Adipose tissue (tissue), 3 donors: ENCODE measurements around the gene RFESD. TPM values are rescaled to one million over a fixed set of nuclear protein-coding genes. Genes with fewer than 3 reads are reported as not detected.
"Not testable (repeated sequence)": the region's sequence is repeated elsewhere in the genome, so short reads cannot be mapped to it uniquely, and the experiment has no call there.

Experiments
- H3K27ac ChIP-seq: one replicate; pipeline ENCODE4 v1.5.1; 2013; ENCODE audit warnings: low read depth, low read length
- WGBS, 3 donors: extraction: QIAGEN DNeasy Blood & Tissue Kit; methylation state at CpG; one replicate each; pipeline ENCODE4 v1.1.7; 2013; 5-methylcytosine and 5-hydroxymethylcytosine counted together
- polyA plus RNA-seq, 3 donors: library from polyadenylated mRNA; stranded (reverse); fragments of 200-250 nt; gene quantifications; one replicate each; pipeline ENCODE4 v1.2.3, GENCODE V29; 2013
- donor health status: healthy with polysubstance abuse.
- donor health status: Bipolar disorder and iron deficiency.
- donor health status: healthy.

RFESD gene
- polyA plus RNA-seq, 3 donors, result 1.0 to 4.4 (median 2.1) TPM

GRCh38 chr5:95624368-95624767 is 22.2 kb upstream of the RFESD start:
- WGBS, 3 donors, result 96 to 99% (median 98%) methylated on average over 2 of the region's 2 CpGs
- H3K27ac ChIP-seq, result no peak overlapping the region

DNA sequence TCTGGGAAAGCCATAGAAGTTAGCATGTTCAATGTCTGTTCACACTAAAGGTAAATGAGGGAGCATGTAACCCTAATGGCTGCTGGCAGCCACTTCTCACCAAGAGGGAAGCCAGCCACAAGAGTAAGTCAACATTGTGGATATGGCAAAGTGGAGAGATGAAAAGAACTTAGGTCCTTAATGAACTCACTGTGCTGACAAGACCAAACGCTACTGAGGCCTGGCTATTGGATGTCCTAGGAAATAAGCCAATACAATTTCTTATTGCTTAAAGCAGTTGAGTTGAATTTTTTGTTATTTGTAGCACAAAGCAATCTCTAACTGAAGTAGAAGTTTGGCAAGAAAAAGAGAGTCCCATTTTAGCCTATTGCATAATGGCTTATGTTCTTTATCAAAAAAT is 19.9 kb upstream of the RFESD start:
- WGBS, 3 donors, result 56 to 94% (median 74%) methylated on average over 1 of the region's 1 CpG
- H3K27ac ChIP-seq, result no peak overlapping the region

DNA sequence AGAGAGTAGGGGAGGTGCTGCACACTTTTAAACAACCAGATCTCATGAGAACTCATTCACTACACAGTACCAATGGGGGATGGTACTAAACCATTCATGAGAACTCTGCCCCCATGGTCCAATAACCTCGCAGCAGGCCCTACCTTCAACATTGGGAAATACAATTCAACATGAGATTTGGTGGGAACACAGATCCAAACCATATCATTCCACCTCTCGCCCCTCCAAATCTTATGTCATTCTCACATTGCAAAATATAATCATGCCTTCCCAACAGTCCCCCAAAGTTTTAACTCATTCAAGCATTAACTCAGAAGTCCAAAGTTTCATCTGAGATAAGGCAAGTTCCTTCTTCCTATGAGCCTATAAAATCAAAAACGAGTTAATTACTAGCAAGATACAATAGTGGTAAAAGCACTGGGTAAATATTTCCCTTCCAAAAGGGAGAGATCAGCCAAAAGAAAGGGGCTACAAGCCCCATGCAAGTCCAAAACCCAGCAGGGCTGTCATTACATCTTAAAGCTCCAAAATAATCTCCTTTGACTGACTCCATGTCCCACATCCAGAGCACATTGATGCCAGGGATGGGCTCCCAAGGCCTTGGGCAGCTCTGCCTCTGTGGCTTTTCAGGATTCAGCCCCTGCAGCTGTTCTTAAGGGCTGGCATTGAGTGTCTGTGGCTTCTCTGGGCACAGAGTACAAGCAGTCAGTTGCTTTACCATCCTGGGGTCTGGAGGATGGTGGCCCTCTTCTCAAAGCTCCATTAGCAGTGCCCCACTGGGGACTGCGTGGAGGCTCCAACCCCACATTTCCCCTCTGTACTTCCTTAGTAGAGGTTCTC is 18.4 kb upstream of the RFESD start:
- H3K27ac ChIP-seq, result no peak overlapping the region
- 87 to 91% (median 87%) methylated on average over 4 of the region's 4 CpGs for WGBS, 3 donors

DNA sequence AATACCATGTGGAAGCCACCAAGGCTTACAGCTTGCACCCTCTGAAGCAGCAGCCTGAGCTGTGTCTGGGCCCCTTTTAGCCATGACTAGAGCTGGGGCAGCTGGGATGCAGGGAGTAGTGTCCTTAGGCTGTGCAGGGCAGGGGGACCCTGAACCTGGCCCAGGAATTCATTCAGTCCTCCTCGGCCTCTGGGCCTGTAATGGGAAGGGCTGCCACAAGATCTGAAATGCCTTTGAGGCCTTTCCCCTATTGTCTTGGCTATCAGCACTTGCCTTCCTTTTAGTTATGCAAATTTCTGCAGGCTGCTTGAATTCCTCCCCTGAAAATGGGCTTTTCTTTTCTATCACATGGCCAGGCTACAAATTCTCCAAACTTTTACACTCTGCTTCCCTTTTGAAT is 17.6 kb upstream of the RFESD start:
- WGBS, 3 donors, result 86 to 92% (median 87%) methylated on average over 1 of the region's 1 CpG
- no peak overlapping the region for H3K27ac ChIP-seq

DNA sequence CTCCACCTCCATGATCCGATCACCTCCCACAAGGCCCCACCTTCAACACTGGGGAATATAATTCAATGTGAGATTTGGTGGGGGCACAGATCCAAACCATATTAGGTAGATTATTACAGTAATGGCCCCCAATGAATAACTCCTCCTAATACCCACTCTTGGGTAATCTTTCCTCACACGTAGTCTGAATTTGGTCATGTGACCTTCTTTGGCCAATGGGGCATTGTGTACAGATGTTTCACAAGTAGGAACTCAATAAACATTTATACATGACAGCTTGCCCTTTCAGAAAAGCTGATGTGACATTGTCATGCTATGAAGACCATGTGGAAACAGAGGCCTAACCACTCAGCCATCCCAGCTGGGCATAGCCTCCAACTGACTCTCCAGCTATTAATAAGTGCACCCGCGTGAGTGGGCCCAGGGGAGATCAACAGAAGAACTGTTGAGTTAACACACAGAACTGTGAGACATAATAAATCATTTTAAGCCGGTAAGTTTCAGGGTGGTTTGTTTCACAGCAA is 16.1 kb upstream of the RFESD start:
- 84 to 93% (median 86%) methylated on average over 5 of the region's 5 CpGs for whole genome bisulfite sequencing, 3 donors
- no peak overlapping the region for H3K27ac ChIP-seq

DNA sequence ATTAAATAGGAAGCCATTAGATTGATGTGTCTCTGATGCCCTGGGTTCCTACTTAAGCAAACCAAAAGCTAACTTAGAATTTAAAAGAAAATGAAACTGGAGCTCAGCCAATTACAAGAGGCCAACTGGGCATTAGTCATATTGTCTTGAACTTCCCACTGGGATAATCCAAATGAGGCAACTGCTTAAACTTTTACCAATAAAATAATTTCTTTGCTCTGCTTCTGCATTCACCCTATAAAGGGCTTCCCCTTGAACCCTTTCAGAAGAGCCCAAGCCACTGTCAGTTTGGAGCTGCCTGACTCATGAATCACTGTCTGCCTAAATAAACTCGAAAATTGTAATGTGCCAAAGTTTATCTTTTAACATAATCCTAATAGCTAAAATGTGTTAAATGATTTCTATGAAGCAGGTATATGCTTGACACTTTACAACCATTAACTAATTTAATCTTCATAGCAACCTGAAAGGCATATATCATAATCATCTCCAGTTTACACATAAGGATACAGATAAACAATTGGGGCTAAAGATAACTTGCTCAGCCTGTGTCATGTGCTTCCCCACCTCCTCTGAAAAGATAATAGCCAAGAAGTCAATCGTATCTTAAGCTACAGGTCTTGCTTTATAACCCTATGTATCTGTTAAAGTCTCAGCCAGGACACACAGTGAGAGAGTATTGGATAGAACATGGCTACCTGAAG is 15.2 kb upstream of the RFESD start:
- 51 to 68% (median 59%) methylated on average over 2 of the region's 2 CpGs for WGBS, 3 donors
- H3K27ac ChIP-seq, result no peak overlapping the region

GRCh38 chr5:95631991-95632675 is 14.4 kb upstream of the RFESD start:
- H3K27ac ChIP-seq, result no peak overlapping the region
- WGBS, 3 donors, result 70 to 80% (median 77%) methylated on average over 4 of the region's 4 CpGs

- not testable (repeated sequence) for H3K27ac ChIP-seq
- WGBS, 3 donors, result 85 to 100% (median 99%) methylated on average over 2 of the region's 2 CpGs
These were observed 13.6 kb upstream of the RFESD start for GRCh38 chr5:95632942-95633341.

GRCh38 chr5:95633671-95634070 is 12.9 kb upstream of the RFESD start:
- no peak overlapping the region for H3K27ac ChIP-seq
- WGBS, 3 donors, result 94 to 100% (median 98%) methylated on average over 3 of the region's 3 CpGs

DNA sequence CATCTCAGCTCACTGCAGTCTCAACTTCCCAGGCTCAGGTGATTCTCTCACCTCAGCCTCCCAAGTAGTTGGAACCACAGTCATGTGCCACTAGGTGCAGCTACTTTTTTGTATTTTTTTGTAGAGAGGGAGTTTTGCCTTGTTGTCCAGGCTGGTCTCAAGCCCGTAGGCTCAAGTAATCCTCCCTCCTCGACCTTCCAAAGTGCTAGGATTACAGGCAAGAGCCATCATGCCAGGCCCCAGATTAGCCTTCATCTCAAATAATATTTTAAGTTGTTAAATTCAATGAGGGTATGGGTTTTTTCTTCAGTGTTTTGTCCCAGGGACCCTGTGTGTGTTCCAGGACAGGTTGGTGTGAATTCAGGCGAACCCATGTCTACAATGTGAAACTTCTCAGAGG is 12.5 kb upstream of the RFESD start:
- no peak overlapping the region for H3K27ac ChIP-seq
- WGBS, 3 donors, result 93 to 96% (median 94%) methylated on average over 3 of the region's 3 CpGs

- 69 to 85% (median 83%) methylated on average over 3 of the region's 3 CpGs for WGBS, 3 donors
- no peak overlapping the region for H3K27ac ChIP-seq
These were observed 7.9 kb upstream of the RFESD start for GRCh38 chr5:95638632-95639031.

DNA sequence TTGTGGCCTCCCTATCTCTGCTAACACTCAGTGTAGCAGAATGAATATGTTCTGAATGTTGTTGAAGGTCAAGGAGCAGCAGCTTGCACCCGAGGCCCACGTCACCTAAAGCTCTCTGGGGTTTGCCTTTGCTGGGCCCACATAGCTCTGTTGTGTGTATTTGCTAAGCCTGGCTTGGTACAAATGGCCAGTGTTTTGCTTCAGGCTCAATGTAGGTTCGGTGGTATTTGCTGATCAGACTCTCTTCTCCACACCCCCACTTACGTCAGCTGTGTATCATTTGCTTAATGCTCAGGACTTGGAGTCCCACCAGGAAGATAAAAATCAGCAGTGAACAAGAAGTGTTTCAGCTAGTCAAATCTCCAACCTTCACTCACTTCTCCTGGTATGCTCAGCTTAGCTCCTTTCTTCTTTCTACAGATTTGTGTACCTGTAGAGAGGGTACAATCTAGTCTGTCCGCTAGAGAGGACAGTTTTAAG is 4.8 kb upstream of the RFESD start:
- no peak overlapping the region for H3K27ac ChIP-seq
- whole genome bisulfite sequencing, 3 donors, result 47 to 76% (median 73%) methylated on average over 5 of the region's 5 CpGs

DNA sequence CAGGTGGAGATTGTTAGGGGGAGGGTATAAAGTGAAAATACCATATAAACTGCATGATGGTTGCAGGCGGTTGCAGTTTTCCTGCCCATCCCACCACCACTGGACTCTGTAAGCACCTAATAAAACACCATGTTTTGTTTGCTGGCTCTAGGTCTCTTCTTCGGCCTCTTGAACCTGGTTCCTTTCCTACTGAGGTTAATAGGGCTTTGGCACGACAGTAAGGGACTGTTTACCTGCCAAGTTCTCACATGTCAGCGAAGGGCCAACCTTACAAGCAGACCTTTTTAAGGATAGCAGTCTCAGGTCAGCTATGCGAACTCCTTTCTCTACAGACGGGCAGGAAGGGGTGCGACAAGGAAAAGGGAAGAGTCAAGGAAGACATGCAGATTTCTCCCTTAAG is 3.4 kb upstream of the RFESD start:
- WGBS, 3 donors, result 87 to 96% (median 94%) methylated on average over 7 of the region's 7 CpGs
- H3K27ac ChIP-seq, result no peak overlapping the region

- WGBS, 3 donors, result 14 to 19% (median 17%) methylated on average over 4 of the region's 4 CpGs
- H3K27ac ChIP-seq, result no peak overlapping the region
These were observed 2.1 kb upstream of the RFESD start for GRCh38 chr5:95644351-95645042.

GRCh38 chr5:95646226-95646568 is 380 bp upstream of the RFESD start:
- 62 to 90% (median 88%) methylated on average over 16 to 17 of the region's 17 CpGs for WGBS, 3 donors
- H3K27ac ChIP-seq, result not testable (repeated sequence)

- no peak overlapping the region for H3K27ac ChIP-seq
- 69 to 82% (median 80%) methylated on average over 12 of the region's 12 CpGs for WGBS, 3 donors
These were observed 1.6 kb downstream of the RFESD start for GRCh38 chr5:95647886-95648860.

DNA sequence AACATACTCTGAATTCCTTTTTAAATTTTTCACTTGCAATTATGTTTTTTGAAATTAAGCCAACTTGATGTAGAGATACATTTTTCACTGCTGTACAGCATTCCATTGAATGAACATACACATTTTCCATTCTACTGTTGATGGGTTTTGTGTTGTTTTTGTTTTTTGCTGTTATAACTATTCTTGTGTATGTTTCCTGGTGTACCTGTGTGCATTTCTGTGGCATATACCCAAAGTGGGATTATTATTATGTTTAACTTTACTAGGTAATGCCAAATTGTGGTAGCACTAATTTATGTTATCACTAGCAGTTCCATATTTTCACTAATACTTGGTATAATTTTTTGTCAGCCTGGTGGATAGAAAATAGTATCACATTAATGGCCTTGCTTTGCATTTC is 2.7 kb downstream of the RFESD start:
- H3K27ac ChIP-seq, result no peak overlapping the region
